GM21360 (cell line): ENCODE results near the gene WASHC1.
"Not testable (repeated sequence)": the region's sequence is repeated elsewhere in the genome, so short reads cannot be mapped to it uniquely, and the experiment has no call there.

Source experiments
- ATAC-seq: cut with Tn5 transposase; IDR thresholded peaks from one replicate; pipeline ENCODE4 v1.9.1; 2021; ENCODE audit warnings: mild to moderate bottlenecking, moderate library complexity; ENCODE audit not compliant: unreplicated experiment

The WASHC1 gene

GRCh38 chr9:29356-29755 is at the start of gene WASHC1:
TSS of gene WASHC1 (minus strand) at chr9:29456. CDS start at chr9:24999, 4,457 bp downstream.
- not testable (repeated sequence) for ATAC-seq

- not testable (repeated sequence) for ATAC-seq
These were observed 49.1 kb upstream of the WASHC1 start for GRCh38 chr9:78333-78732.

- ATAC-seq: not testable (repeated sequence)
These were observed 47.1 kb upstream of the WASHC1 start for GRCh38 chr9:76389-76788.

GRCh38 chr9:73900-74525 is 44.8 kb upstream of the WASHC1 start:
- ATAC-seq: not testable (repeated sequence)

GRCh38 chr9:73076-73899 is 44.0 kb upstream of the WASHC1 start:
- not testable (repeated sequence) for ATAC-seq

GRCh38 chr9:63031-63629 is 33.9 kb upstream of the WASHC1 start:
- ATAC-seq: peak; percentile 67

- ATAC-seq: not testable (repeated sequence)
These were observed 23.4 kb upstream of the WASHC1 start for GRCh38 chr9:52678-53077.

- ATAC-seq: not testable (repeated sequence)
These were observed 19.1 kb upstream of the WASHC1 start for GRCh38 chr9:48190-48842.

- not testable (repeated sequence) for ATAC-seq
These were observed 17.5 kb upstream of the WASHC1 start for GRCh38 chr9:46639-47271.

- ATAC-seq: not testable (repeated sequence)
These were observed 16.9 kb upstream of the WASHC1 start for GRCh38 chr9:46164-46563.

- ATAC-seq: not testable (repeated sequence)
These were observed 16.1 kb upstream of the WASHC1 start for GRCh38 chr9:45180-45878.

GRCh38 chr9:44416-44815 is 15.2 kb upstream of the WASHC1 start:
- ATAC-seq: not testable (repeated sequence)

GRCh38 chr9:43636-44035 is 14.4 kb upstream of the WASHC1 start:
- not testable (repeated sequence) for ATAC-seq

- not testable (repeated sequence) for ATAC-seq
These were observed 13.9 kb upstream of the WASHC1 start for GRCh38 chr9:43116-43515.

- not testable (repeated sequence) for ATAC-seq
These were observed 12.6 kb upstream of the WASHC1 start for GRCh38 chr9:41819-42218.

- ATAC-seq: not testable (repeated sequence)
These were observed 12.0 kb upstream of the WASHC1 start for GRCh38 chr9:41261-41676.

- ATAC-seq: not testable (repeated sequence)
These were observed 3.1 kb upstream of the WASHC1 start for GRCh38 chr9:32308-32707.

- not testable (repeated sequence) for ATAC-seq
These were observed 481 bp downstream of the WASHC1 start for GRCh38 chr9:28775-29174.

GRCh38 chr9:21621-22020 is 7.6 kb downstream of the WASHC1 start:
- ATAC-seq: not testable (repeated sequence)

- not testable (repeated sequence) for ATAC-seq
These were observed 12.4 kb downstream of the WASHC1 start for GRCh38 chr9:16875-17274.
